ENCODE measurements around the gene LILRA5. TPM values are rescaled to one million over a fixed set of nuclear protein-coding genes. Genes with fewer than 3 reads are reported as not detected.

Gene LILRA5
- total RNA-seq, 1 donor from 2014 or later = not detected

DNA sequence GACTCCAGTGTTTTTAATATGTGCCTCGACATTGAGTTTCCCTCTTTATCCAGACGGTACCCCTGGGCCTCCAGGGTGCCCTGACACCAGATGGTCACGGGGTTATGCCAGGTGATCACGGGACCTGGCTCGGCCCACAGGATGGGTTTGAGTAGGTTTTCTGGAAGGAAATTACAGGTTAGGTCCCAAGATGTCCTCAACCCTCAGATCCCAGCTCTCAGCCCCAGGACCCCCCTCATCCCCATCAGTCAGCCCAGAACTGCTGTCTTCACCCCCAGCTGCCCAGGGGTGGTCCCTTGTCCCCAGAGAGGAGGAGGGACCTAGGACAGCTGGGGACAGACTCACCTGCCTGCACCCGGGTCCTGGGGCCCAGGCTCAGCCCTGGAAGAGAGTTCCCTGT lies 25.6 kb upstream of the LILRA5 start:
- TF ChIP-seq, protein P1, sequence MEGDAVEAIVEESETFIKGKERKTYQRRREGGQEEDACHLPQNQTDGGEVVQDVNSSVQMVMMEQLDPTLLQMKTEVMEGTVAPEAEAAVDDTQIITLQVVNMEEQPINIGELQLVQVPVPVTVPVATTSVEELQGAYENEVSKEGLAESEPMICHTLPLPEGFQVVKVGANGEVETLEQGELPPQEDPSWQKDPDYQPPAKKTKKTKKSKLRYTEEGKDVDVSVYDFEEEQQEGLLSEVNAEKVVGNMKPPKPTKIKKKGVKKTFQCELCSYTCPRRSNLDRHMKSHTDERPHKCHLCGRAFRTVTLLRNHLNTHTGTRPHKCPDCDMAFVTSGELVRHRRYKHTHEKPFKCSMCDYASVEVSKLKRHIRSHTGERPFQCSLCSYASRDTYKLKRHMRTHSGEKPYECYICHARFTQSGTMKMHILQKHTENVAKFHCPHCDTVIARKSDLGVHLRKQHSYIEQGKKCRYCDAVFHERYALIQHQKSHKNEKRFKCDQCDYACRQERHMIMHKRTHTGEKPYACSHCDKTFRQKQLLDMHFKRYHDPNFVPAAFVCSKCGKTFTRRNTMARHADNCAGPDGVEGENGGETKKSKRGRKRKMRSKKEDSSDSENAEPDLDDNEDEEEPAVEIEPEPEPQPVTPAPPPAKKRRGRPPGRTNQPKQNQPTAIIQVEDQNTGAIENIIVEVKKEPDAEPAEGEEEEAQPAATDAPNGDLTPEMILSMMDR (conservative IDR thresholded peaks at IDR 0.05; ENCODE audit: low read depth, low read length) = no peak
- H3K4me3 ChIP-seq (ENCODE audit: low read depth, low read length) = no peak overlapping the region
- DNase-seq (ENCODE audit: low read depth) = no peak

DNA sequence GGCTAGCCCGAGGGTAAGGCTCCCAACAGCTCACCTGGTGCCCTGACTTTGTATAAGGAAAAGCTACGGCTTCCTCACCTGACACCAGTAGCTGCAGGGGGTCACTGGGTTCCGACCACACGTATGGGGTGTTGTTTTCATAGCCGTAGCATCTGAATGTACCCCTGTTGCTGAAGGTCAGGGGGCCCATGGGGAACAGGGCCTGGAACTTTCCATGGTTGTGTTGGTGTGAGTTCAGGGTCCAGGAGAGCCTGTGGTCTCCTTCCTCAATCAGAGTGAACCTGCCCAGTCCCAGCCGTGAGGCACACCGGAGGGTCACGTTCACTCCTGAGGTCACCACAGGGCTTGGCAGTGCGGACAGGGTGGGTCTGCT lies 24.9 kb upstream of the LILRA5 start:
- TF ChIP-seq, protein P1 (conservative IDR thresholded peaks at IDR 0.05; ENCODE audit: low read depth, low read length) = no peak
- no peak for DNase-seq (ENCODE audit: low read depth)
- no peak overlapping the region for H3K4me3 ChIP-seq (ENCODE audit: low read depth, low read length)

DNA sequence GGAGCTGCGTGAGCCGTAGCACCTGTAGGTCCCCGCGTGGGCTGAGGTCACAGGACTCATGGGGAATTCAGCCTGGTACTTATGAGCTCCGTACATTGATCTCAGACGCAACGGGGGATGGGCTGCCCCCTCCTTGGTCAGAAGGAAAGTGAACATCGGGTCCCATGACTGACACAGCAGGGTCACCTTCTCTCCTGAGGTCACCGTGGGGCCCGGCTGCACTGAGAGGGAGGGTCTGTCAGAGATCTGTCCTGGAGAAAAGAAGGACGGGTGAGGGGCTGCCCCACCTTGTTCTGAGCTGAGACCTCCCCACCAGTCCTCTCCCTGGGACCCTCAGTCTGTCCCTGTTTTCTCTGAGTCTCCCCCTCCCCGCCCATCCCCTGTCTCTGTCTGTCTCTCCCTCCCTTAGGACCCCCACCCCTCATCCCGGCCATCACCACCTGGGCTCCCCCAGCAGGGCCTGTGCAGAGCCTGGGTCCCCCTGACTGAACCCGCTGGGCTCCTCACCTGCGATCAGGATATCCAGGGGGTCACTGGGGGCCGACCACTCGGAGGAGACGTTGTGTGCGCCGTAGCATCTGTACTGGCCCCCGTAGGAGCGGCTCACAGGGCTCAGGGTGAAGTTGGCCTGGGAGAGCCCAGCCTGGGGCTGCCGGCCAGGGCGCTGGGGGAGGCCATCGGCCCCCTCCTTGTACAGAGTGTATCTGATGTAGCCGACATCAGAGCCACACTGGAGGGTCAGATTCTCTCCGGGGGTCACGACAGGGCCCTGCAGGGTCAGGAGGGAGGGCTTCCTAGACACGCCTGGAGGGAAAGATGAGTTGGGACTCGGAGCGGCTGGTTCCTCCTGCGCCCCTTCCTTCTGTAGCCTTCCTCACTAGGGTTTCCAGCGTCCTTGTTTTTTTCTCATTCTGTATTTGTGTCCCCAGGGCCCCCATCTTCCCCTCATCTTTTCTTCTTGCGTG lies 24.2 kb upstream of the LILRA5 start:
- H3K4me3 ChIP-seq (ENCODE audit: low read depth, low read length) = no peak overlapping the region
- DNase-seq (ENCODE audit: low read depth) = no peak
- TF ChIP-seq, protein P1 (conservative IDR thresholded peaks at IDR 0.05; ENCODE audit: low read depth, low read length) = no peak

DNA sequence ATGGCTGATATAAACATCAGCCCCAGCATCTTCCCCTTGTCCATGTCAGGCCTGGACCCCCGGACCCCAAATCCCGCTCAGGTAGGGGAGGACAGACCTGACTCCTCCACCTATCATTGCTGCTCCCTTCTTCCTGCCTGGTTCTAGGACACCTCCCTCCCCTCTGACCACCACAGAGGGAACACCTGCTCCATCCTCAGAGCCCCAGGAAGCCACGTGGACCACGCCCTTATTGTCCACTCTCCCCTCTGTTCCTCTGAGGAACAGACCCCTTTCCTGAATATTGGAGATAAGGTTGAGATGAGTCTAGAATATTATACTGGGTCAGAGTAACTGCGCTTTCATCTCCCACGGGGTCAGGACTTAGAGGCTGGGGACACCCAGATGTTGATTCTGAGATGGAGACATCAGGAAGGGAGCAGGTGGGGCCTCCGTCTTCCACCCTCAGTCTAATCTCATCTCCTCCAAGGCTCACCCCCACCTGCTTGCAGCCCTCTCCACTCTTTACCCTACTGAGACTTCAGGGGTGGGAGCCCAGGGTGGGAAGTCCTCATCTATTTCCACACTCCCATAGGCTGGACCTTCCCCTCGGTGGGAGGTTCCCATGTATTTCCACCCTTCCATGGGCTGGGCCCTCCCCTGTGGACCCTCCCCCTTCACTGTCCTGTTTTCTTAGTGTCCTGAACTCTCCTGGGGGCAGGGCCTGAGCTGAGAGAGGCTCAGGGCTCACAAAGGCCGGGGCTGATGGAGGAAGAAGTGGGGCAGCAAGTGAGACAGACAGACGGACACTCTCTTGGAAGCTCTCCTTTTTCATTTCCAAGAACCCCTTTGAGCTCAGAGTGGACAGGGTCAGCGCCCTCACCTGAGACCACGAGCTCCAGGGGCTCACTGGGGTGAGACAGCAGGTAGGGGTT lies 23.3 kb upstream of the LILRA5 start:
- TF ChIP-seq, protein P1 (conservative IDR thresholded peaks at IDR 0.05; ENCODE audit: low read depth, low read length) = no peak
- H3K4me3 ChIP-seq (ENCODE audit: low read depth, low read length) = no peak overlapping the region
- no peak for DNase-seq (ENCODE audit: low read depth)

DNA sequence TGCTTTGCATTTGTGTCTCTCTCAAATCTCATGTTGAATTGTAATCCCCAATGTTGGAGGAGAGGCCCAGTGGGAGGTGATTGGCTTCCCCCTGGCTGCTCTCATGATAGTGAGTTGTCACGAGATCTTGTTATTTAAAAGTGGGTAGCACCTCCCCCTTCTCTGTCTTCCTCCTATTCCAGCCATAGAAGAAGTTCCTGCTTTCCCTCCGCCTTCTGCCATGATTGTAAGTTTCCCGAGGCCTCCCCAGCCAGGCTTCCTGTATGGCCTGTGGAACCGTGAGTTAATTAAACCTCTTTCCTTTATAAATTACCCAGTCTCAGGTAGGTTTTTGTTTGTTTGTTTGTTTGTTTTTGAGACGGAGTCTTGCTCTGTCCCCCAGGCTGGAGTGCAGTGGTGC lies 22.2 kb upstream of the LILRA5 start:
- TF ChIP-seq, protein P1 (conservative IDR thresholded peaks at IDR 0.05; ENCODE audit: low read depth, low read length) = no peak
- DNase-seq (ENCODE audit: low read depth) = no peak
- no peak overlapping the region for H3K4me3 ChIP-seq (ENCODE audit: low read depth, low read length)

DNA sequence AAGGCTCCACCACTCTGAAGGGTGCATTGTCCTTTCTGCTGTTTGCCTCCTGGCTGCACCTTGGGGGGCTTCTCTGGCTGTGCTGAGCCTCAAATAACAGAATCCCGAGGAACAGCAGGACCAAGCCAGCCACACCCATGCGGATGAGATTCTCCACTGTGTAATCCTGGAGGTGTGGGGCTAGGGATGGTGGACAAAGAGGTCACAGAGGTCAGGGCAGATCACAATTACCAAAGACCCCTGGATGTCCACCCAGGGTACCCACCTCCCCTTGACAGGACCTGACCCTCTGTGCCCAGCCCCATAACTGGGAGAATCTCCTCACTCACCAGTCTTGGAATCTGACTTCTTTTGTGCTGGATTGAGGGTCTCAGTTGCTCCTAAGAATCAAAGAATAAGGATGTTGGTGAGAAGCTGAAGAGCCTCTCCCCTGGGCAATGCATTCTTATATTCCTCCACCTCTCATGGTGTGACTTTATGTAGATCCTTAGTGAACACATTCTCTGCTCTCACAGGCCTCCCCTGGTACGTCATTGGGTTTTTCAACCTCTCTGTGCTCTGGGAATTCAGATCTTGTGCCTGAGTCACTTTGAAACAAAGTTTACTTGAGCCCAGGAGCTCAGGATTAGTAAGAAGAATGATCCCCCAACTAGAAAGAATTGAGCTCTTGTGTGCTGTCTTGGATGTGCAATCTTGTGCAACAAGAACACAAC lies 20.8 kb upstream of the LILRA5 start:
- no peak for DNase-seq (ENCODE audit: low read depth)
- H3K4me3 ChIP-seq (ENCODE audit: low read depth, low read length) = no peak overlapping the region
- TF ChIP-seq, protein P1 (conservative IDR thresholded peaks at IDR 0.05; ENCODE audit: low read depth, low read length) = no peak
